Measurements from ENCODE around the gene GSG1L.

GSG1L gene

DNA sequence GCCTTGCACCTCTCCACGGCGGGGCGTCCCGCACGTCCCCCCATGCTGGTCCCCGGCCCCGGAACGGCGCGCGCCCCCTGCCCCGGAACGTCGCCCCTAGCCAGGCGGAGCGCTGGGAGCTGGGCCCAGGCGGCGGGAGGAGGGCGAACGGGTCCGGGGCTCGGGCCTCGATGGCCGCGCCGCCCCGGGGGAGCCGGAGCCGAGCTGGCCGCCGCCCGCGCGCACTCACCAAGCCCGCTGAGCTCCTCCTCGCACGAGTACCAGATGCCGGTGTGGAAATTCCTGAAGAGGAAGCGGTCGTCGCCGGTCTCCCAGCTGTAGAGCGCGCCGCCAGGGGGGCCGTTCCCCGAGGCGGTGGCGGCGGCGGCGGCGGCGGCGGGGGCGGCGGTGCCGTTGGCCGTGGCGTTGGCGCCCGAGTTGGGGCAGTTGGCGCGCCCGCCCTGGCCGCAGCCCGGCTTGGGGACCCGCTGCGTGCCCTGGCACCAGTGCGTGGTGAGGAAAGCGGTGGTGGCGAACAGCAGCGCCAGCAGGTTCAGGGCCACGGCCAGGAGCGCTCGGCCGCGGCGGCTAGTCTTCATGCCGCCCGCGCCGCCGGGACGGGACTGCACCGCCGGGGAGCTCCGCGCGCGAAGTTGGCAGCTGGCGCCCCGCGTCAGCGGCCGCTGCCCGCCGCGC is 530 bp downstream of the GSG1L start:
- no peak for DNase-seq (ENCODE audit: low read depth)

DNA sequence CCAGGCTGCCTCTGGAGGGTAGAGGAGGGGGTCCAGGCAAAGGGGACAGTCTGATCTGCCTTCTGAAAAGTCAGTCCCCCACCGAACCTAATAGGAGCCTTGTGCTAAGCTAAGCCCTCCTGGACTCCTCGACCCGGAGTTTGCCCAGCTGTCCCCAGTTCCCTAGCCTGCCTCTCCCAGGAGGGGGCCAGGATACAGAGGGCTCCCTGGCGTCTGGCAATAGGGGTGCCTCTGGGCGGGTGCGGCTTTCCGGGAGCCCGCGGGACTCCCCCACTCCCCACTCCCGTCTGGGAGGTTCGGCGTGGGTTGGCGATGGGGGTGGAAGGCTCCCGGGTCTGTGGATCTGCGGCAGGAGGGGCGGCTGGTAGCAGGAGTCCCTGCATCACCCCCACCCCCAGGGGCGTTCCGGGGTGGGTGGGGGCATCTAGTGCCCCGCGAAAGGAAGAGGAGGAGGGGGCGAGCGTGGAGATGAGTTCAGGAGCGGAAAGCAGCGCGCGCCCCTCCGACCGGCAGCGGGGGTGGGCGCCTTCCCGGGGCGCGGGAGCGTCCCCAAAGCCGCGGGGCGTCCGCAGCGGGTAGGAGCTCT is 1.2 kb downstream of the GSG1L start:
- DNase-seq (ENCODE audit: low read depth) = no peak

DNA sequence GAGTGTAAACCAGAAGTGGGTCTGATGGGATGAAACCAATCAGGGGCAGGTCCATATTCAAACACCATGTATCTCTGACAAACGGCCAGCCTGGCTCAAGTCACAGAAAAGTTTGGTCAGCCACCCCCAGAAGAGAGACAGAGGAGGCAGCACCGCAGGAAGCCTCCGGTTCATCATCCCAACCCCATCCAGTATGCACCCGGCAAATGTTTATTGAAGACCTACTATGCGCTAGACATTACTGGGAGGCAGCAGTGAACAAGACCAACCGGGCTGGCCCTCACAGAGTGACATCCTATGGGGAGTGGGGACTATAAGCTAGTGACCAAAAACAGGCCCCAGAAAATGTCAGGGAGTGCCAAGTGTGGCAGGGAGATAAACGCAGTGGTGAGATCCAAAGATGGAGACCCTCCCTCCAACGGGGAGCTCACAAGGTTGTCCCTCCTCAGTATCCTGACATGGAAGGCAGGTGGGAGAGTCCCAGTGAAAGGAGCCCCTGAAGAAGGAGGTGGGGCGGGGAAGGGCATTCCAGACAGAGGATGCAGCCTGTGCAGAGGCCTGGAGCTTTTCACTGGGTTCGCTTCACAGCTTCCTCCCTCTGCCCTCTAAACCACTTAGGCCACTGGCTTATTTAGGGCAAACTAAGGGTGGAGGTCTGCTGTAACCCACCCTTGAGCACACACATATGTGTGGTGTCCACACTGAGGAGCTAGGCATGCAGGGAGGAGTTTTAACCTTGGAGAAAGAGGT is 2.0 kb downstream of the GSG1L start:
- DNase-seq (ENCODE audit: low read depth) = no peak

- DNase-seq (ENCODE audit: low read depth) = no peak
These were observed 3.5 kb downstream of the GSG1L start for GRCh38 chr16:28059841-28060575.

GRCh38 chr16:28058839-28059589 is 4.5 kb downstream of the GSG1L start:
- DNase-seq (ENCODE audit: low read depth) = no peak

- DNase-seq (ENCODE audit: low read depth) = no peak
These were observed 5.6 kb downstream of the GSG1L start for GRCh38 chr16:28057949-28058348.

GRCh38 chr16:28053461-28053860 is 10.1 kb downstream of the GSG1L start:
- no peak for DNase-seq (ENCODE audit: low read depth)

- no peak for DNase-seq (ENCODE audit: low read depth)
These were observed 11.0 kb downstream of the GSG1L start for GRCh38 chr16:28052274-28053128.

DNA sequence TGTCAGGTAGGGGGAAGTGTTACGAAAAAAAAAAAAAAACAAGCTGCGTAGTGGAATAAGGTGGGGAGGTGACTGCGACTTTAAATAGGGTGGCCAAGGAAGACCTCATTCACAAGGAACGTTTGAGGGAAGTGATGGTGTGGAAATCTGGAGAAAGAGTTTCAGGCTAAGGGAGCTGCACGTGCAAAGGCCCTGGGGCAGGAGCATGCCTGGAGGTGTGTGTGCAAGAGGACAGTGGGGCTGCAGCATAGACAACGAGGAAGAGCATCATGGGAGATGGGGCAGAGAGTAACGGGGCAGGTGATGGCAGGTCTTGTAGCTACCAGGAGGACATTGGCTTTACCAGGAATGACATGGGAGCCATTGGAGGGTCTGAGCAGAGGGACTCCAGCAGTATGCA is 12.0 kb downstream of the GSG1L start:
- no peak for DNase-seq (ENCODE audit: low read depth)

- DNase-seq (ENCODE audit: low read depth) = no peak
These were observed 20.7 kb downstream of the GSG1L start for GRCh38 chr16:28042811-28043210.

DNA sequence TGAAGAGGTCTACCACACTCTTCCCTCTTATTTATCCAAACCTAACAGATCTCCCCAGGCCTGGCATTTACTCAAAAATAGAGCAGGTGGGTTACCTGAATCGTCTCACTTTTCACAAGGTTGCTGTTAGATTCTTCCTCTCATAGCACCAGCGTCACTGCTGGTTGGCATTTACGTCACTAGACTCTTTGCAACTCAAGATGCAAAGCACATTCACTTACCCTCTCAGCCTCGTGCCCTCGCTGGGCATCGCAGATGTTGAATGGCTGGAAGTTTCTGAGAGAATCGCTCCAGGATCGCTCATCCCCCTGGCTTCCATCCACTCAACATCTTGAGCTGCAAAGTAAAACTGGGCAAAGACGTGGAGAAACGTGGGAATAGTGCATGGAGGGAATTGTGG is 21.9 kb downstream of the GSG1L start:
- no peak for DNase-seq (ENCODE audit: low read depth)

GRCh38 chr16:28040039-28040438 is 23.5 kb downstream of the GSG1L start:
- no peak for DNase-seq (ENCODE audit: low read depth)

- no peak for DNase-seq (ENCODE audit: low read depth)
These were observed 24.0 kb downstream of the GSG1L start for GRCh38 chr16:28039493-28039892.

DNA sequence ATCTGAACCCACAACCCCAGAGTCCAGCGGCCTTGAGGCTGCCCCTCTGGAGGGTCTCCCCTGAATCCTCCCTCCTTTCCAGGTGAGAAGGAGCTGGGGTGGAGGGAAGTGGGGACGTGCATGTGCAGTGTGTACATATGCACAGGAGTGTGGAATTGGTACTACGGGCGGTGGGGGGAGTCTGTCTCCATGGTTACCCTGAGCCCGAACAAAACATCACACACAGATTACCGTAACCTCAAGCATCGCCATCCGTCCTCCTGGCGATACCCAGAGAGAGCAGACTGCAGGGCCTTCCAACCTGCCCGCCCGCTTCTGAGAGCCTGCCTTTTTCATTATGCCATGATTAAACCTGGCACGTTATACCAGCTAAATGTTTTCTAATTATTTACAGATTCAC is 25.1 kb downstream of the GSG1L start:
- DNase-seq (ENCODE audit: low read depth) = no peak

DNA sequence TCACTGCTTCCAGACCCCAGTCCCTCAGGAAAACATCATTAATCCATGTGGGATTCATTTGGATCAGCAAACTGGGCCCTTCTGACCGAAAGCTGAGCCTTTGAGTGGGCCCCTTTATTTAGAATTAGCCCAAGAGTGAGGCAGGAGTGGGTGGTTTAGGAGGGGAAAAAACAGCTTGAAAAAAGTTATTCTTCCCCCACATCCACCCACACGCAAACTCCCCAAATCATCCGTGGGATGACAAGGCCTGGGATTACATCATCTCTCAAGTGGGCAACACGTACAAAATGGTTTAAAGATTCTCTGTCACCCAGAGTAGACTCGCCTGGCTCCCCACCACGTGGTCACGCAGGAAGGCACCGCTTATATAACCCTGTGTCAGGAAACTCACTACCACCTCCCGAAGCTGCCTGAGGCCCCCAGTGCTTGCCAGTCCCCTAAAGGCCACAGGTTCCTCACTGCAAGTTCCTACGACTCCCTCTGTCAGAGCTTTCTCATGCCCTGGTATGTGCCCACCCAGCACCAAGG is 27.6 kb downstream of the GSG1L start:
- DNase-seq (ENCODE audit: low read depth) = no peak

- no peak for DNase-seq (ENCODE audit: low read depth)
These were observed 29.6 kb downstream of the GSG1L start for GRCh38 chr16:28033870-28034269.

- no peak for DNase-seq (ENCODE audit: low read depth)
These were observed 34.0 kb downstream of the GSG1L start for GRCh38 chr16:28029387-28030002.

GRCh38 chr16:28027055-28027454 is 36.5 kb downstream of the GSG1L start:
- DNase-seq (ENCODE audit: low read depth) = no peak

DNA sequence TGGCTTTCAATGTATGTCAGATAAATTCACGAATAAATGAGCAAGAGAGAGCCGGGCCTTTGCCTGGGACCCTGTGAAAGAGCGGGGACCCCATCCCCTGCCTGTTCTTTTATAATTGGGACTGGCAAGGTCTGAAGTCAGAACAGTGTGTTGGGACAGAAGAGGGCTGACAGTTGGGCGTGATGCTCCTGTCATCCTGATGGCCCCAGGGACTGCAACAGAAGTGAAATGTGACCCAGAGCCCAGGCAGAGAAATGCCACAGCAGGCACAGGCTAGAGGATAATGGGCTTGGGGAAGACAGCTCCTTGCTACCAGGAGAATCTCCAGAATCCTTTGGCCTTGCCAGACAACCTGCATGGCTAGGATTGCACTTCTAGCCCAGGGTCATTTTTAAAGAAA is 37.9 kb downstream of the GSG1L start:
- no peak for DNase-seq (ENCODE audit: low read depth)

- no peak for DNase-seq (ENCODE audit: low read depth)
These were observed 44.3 kb downstream of the GSG1L start for GRCh38 chr16:28019218-28019617.

Measured in stimulated activated CD8-positive, alpha-beta memory T cell treated with anti-CD3 and anti-CD28 coated beads, Interleukin-15, amount 100 ng/mL, for 24 hours (primary cell).